Common myeloid progenitor, CD34-positive (primary cell): Measurements from ENCODE around the gene RPS6KA1.

Experiments
- CTCF ChIA-PET: fragments of 350-600 bp; sonication (Branson Sonifier 250); formaldehyde crosslinking; loops from one replicate; lab custom pipeline; 2021; ENCODE audit warnings: antibody characterized with exemption; lab: Charles Lee
- POLR2A ChIA-PET: fragments of 350-600 bp; sonication (Branson Sonifier 250); formaldehyde crosslinking; loops from one replicate; lab custom pipeline; 2021; ENCODE audit warnings: antibody characterized with exemption; lab: Charles Lee
- DNase-seq, 3 donors: peaks; one replicate each; pipeline versions ENCODE4 v3.0.0 to v3.0.0-alpha.2; 2013
- H3K27ac ChIP-seq, 2 experiments: 1 replicate in 1 of 2; 2 replicates in 1 of 2; pipeline ENCODE4 v1.7.0; 2013; ENCODE audit warnings: inconsistent platforms in 2 of 2, low read length in 2 of 2, mild to moderate bottlenecking in 2 of 2, low read depth in 1 of 2, moderate library complexity in 1 of 2; ENCODE audit not compliant: severe bottlenecking in 2 of 2, insufficient read depth in 1 of 2, poor library complexity in 1 of 2
- H3K27me3 ChIP-seq, 5 experiments: replicated peaks in 2 of 5; 1 replicate in 3 of 5; 2 replicates in 2 of 5; pipeline versions ENCODE4 v1.6.1 to v1.7.0; 2013; ENCODE audit warnings: low read length in 4 of 5, mild to moderate bottlenecking in 2 of 5, moderate library complexity in 2 of 5, inconsistent platforms in 1 of 5; ENCODE audit not compliant: insufficient read depth in 5 of 5, control insufficient read depth in 4 of 5
- H3K36me3 ChIP-seq, 4 experiments: 1 replicate in 2 of 4; 2 replicates in 2 of 4; pipeline versions ENCODE4 v1.6.1 to v1.7.0; 2013; ENCODE audit warnings: low read length in 3 of 4, control low read depth in 1 of 4, mild to moderate bottlenecking in 1 of 4; ENCODE audit not compliant: control insufficient read depth in 4 of 4, insufficient read depth in 4 of 4
- H3K4me1 ChIP-seq, 4 experiments: 1 replicate in 3 of 4; 2 replicates in 1 of 4; pipeline versions ENCODE4 v1.6.1 to v1.7.1; 2013; ENCODE audit warnings: low read length in 3 of 4, mild to moderate bottlenecking in 3 of 4, control low read depth in 1 of 4, inconsistent platforms in 1 of 4, moderate library complexity in 1 of 4; ENCODE audit not compliant: control insufficient read depth in 4 of 4, insufficient read depth in 4 of 4; ENCODE audit errors: control extremely low read depth in 1 of 4
- H3K4me3 ChIP-seq, 7 experiments: 1 replicate in 4 of 7; 2 replicates in 3 of 7; pipeline versions ENCODE4 v1.5.1 to v1.7.0; 2013; ENCODE audit warnings: mild to moderate bottlenecking in 7 of 7, low read length in 6 of 7, moderate library complexity in 6 of 7, inconsistent platforms in 2 of 7, low read depth in 2 of 7, control low read depth in 1 of 7; ENCODE audit not compliant: insufficient read depth in 4 of 7, control insufficient read depth in 1 of 7; ENCODE audit errors: extremely low read depth in 1 of 7
- H3K9me3 ChIP-seq, 5 experiments: 1 replicate in 4 of 5; 2 replicates in 1 of 5; pipeline versions ENCODE4 v1.6.1 to v1.7.1; 2013; ENCODE audit warnings: low read length in 4 of 5, mild to moderate bottlenecking in 2 of 5, inconsistent platforms in 1 of 5, low read depth in 1 of 5, moderate library complexity in 1 of 5; ENCODE audit not compliant: control insufficient read depth in 4 of 5, insufficient read depth in 2 of 5; ENCODE audit errors: control extremely low read depth in 1 of 5
- WGBS: methylation state at CpG from one replicate; pipeline ENCODE4 v1.1.5; 2013; ENCODE audit not compliant: insufficient coverage; 5-methylcytosine and 5-hydroxymethylcytosine counted together

The RPS6KA1 gene

DNA sequence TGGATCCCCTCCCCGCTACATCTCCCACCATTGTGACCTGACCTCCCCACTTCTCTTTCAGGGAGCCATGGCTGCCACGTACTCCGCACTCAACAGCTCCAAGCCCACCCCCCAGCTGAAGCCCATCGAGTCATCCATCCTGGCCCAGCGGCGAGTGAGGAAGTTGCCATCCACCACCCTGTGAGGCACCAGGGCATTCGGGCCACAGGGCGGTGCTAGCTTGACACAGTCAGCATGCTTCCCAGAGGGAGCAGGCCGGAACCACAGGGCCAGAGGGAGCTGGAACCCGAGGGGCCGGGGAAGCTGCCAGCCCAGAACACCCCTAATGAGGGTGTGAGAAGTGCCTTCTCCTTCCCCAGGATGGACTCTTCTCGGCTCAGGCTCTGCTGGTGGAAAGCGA, 44.5 kb downstream of the RPS6KA1 start:
- H3K27me3 ChIP-seq = no peaks in the 10 kb centered on the region
- peak in 1 of 3 donors; percentile 24 for DNase-seq
- H3K4me1 ChIP-seq = peaks cover 0 to 17% (median 0%) of the 10 kb centered on the region in 4 experiments
- ChIA-PET POLR2A (no interaction called here), CTCF (interaction anchor here (1.5 to 1.6 kb wide), 3 partner anchors 8 to 23 kb away, joined by 3 read pairs; no protein-coding TSS in a partner anchor)
- H3K27ac ChIP-seq = peak overlapping the region in 1 of 2 experiments; percentile 12
- no peak overlapping the region for H3K4me3 ChIP-seq
- H3K9me3 ChIP-seq = no peaks in the 10 kb centered on the region
- peaks cover 29 to 67% (median 54%) of the 10 kb centered on the region in 4 experiments for H3K36me3 ChIP-seq
- 68% methylated on average over 12 of the region's 13 CpGs for WGBS

DNA sequence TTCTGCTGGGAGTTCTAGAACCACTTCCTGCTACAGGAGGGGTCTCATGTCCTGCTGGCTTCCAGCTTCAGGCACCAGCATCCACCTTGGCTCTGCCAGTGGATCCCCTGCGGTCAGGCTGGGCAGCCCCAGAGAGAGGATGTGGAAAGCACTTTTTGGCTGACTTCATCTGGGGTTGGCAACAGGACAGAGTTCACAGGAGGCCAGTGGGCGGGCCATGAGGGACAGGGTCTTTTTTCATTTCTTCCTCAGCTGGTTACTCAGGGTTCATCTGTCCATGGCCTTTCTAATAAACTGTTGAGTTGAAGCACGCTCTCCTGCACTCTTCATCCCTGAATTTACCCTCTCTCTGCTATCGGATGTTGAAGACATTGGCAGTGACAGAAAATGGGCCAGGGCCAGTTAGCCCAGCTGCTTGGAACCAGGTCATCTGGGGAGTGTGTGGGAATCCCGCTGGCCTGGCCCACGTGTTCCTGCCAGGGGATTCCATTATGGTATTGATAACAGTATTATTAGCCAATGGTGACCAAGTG, 45.2 kb downstream of the RPS6KA1 start:
- 67% methylated on average over 6 of the region's 6 CpGs for WGBS
- peak; percentile 24 to 77 (median 74) for DNase-seq
- no peak overlapping the region for H3K4me3 ChIP-seq
- peaks cover 0 to 17% (median 0%) of the 10 kb centered on the region in 4 experiments for H3K4me1 ChIP-seq
- ChIA-PET POLR2A (no interaction called here), CTCF (interaction anchor here (0.9 to 1.6 kb wide), 4 partner anchors 8 to 23 kb away, joined by 3 read pairs; no protein-coding TSS in a partner anchor)
- H3K27me3 ChIP-seq = no peaks in the 10 kb centered on the region
- H3K9me3 ChIP-seq = no peaks in the 10 kb centered on the region
- no peak overlapping the region for H3K27ac ChIP-seq
- peaks cover 22 to 60% (median 46%) of the 10 kb centered on the region in 4 experiments for H3K36me3 ChIP-seq

DNA sequence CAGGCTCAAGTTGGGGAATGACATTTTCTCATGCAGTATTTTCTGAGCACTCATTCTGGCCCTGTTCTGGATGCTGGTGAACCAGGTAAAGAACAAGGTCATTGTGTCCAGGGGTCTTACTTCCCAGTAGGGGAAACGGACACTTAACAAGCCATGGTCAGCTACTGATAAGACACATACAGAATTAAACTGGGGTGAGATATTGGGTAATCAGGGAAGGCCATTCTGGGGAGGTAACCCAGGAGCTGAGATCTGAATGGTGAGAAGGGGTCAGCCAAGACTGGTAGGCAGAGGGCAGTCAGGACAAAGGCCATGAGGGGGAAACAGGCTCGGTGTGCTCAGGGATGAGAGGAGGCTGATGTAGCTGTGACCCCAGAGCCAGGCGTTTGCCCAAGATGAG, 45.8 kb downstream of the RPS6KA1 start:
- WGBS = 93% methylated on average over 3 of the region's 3 CpGs
- Histone ChIP-seq H3K27ac (no peak overlapping the region), H3K27me3 (no peaks in the 10 kb centered on the region), H3K4me1 (peaks cover 0 to 17% (median 0%) of the 10 kb centered on the region in 4 experiments), H3K9me3 (no peaks in the 10 kb centered on the region), H3K4me3 (no peak overlapping the region), H3K36me3 (peaks cover 20 to 55% (median 41%) of the 10 kb centered on the region in 4 experiments)
- ChIA-PET CTCF (interaction anchor here (0.9 to 1.5 kb wide), 2 partner anchors 15 to 19 kb away, joined by 3 read pairs; no protein-coding TSS in a partner anchor), POLR2A (interaction anchor here (0.7 kb wide), 1 partner anchor 1145 kb away, joined by 4 read pairs; no protein-coding TSS in a partner anchor)
- DNase-seq = no peak

DNA sequence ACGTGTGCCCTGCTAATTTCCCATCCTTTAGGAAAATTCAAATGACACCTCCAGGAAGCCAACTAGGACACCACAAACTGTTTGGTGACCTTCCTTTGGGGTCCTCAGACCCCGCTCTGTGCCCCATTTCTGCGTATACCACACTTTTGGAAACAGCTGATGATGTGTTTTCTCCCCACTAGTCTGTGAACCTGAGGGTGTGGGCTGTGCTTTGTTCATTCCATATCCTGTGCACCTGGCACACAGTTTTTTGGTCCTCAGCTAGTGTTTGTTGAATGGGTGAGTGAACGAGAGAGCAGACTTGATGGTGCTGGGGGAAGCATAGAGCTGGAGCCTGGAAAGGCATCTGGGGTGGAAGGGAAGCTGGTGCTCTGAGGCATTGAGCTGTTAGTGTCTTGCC, 48.6 kb downstream of the RPS6KA1 start:
- no peak for DNase-seq
- CTCF ChIA-PET = interaction anchor here (0.6 to 1.0 kb wide), 2 partner anchors 57 to 99 kb away, joined by 3 read pairs; no protein-coding TSS in a partner anchor
- Histone ChIP-seq H3K27ac (no peak overlapping the region), H3K36me3 (peaks cover 10 to 27% (median 18%) of the 10 kb centered on the region in 4 experiments), H3K27me3 (no peaks in the 10 kb centered on the region), H3K9me3 (no peaks in the 10 kb centered on the region), H3K4me1 (peaks cover 0 to 13% (median 2%) of the 10 kb centered on the region in 4 experiments), H3K4me3 (no peak overlapping the region)
- 92% methylated on average over 4 of the region's 4 CpGs for WGBS
- POLR2A ChIA-PET = no interaction called here

DNA sequence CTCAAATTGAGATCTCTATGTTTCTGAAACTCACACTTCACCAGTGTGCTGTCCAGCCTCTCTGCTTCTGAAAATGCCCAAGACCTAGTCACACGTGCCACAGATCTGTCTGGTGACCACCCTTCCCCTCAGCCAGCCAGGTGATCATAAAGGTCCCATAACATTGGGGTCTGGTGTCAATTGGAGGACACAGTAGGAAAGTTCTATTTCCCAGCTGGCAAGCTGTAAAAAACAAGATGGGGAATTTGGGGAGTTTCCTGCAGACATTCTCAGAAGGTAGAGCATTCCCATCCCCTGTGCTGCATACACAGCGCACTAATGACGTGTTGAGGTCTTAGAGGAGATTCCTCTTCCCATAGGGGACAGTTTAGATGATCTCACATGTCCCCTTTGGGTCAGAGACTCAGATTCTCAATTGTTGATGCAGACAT, 50.1 kb downstream of the RPS6KA1 start:
- Histone ChIP-seq H3K4me3 (no peak overlapping the region), H3K27me3 (no peaks in the 10 kb centered on the region), H3K36me3 (peaks cover 3 to 13% (median 7%) of the 10 kb centered on the region in 4 experiments), H3K27ac (no peak overlapping the region), H3K9me3 (no peaks in the 10 kb centered on the region), H3K4me1 (peaks cover 0 to 5% (median 2%) of the 10 kb centered on the region in 4 experiments)
- POLR2A ChIA-PET = no interaction called here
- CTCF ChIA-PET = interaction anchor here (0.7 to 1.0 kb wide), 3 partner anchors 18 to 148 kb away, joined by 3 read pairs; no protein-coding TSS in a partner anchor
- WGBS = 95% methylated on average over 3 of the region's 3 CpGs
- no peak for DNase-seq

DNA sequence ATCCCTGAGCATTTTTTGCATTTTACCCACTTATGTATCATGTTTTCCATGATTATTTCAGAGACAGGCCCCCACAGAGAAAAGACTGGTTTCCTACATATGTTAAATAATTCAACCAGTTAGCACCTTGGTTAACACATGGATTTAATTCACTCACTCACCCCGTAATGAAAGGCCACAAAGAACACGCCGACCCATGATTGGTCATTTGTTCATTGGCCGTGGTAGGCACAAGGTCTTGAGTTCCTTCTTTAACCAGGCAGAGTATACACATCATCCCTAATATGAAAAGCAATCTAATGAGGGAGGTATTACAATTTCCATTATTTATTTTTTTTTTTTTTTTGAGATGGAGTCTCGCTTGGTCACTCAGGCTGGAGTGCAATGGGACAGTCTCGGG, 50.6 kb downstream of the RPS6KA1 start:
- Histone ChIP-seq H3K9me3 (no peaks in the 10 kb centered on the region), H3K4me1 (peaks cover 0 to 5% (median under 1%) of the 10 kb centered on the region in 4 experiments), H3K36me3 (peaks cover 0 to 9% (median 5%) of the 10 kb centered on the region in 4 experiments), H3K27me3 (no peaks in the 10 kb centered on the region), H3K27ac (no peak overlapping the region), H3K4me3 (no peak overlapping the region)
- ChIA-PET CTCF (no interaction called here), POLR2A (no interaction called here)
- DNase-seq = no peak
- WGBS = no CpG with 5 or more reads among the region's 6 CpGs

DNA sequence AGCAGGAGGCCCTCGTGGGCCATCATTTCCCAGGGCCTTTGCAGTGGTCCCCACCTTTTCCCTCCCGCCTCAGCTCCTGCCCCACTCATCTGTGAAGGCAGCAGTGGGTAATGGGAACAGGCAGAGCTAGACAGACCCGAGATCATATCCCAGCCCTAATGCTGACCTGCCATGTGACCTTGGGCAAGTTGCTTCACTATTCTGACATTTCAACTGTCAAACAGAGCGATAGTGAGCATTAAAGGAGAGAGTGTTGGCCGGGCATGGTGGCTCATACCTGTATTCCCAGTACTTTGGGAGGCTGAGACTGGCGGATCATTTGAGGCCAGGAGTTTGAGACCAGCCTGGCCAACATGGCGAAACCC, 51.7 kb downstream of the RPS6KA1 start:
- no peak for DNase-seq
- Histone ChIP-seq H3K27ac (no peak overlapping the region), H3K9me3 (no peaks in the 10 kb centered on the region), H3K36me3 (no peaks in the 10 kb centered on the region), H3K4me1 (peaks cover 0 to 5% (median 0%) of the 10 kb centered on the region in 4 experiments), H3K27me3 (no peaks in the 10 kb centered on the region), H3K4me3 (no peak overlapping the region)
- ChIA-PET CTCF (interaction anchor here (1.2 to 2.1 kb wide), 2 partner anchors 11 to 54 kb away, joined by 4 to 5 read pairs; no protein-coding TSS in a partner anchor), POLR2A (no interaction called here)
- WGBS = 90% methylated on average over 6 of the region's 7 CpGs
